ENCODE measurements around the gene UBE2Z. TPM values are rescaled to one million over a fixed set of nuclear protein-coding genes. Genes with fewer than 3 reads are reported as not detected.

Gene UBE2Z
- total RNA-seq (10 to 100 TPM; 20.1 to 52.5 (median 23.7) TPM), polyA plus RNA-seq (10 to 100 TPM; 22.0 to 32.5 TPM)

DNA sequence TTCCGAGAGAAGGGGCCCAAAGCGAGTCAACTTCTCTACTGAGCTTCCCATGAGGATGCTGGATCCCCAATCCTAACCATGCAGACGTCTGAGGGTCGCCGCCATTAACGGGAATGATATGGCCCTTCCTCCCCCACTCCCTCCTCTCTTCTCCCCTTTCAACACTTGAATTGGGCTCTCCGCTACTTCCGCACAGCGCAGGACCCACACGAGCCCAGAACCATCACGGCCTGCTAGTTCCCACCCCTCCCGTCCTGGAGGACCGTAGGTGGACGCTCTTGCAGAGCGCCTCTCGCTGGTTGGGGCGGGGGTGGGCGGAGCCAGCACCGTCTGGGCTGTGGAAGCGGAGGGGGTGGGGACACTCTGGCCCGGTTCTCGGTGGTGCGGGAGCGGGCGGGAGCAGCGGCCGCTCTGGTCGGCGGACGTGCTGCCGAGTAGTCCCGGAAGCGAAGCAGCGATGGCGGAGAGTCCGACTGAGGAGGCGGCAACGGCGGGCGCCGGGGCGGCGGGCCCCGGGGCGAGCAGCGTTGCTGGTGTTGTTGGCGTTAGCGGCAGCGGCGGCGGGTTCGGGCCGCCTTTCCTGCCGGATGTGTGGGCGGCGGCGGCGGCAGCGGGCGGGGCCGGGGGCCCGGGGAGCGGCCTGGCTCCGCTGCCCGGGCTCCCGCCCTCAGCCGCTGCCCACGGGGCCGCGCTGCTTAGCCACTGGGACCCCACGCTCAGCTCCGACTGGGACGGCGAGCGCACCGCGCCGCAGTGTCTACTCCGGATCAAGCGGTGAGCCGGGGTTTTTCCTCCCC lies at the start of gene UBE2Z:
Gene UBE2Z (plus strand): TSS at position 361 of the 797 bp plus-strand sequence. CDS start 97 bp downstream, at position 458.
- intact Hi-C loops (cut with DNase I) = no loop called here

GRCh38 chr17:48860034-48860433 lies 48.2 kb upstream of the UBE2Z start:
- no peak overlapping the region for H3K27ac ChIP-seq
- H3K4me3 ChIP-seq = no peak overlapping the region
- H3K27me3 ChIP-seq = no peaks in the 10 kb centered on the region
- peak in 1 of 4 donors; percentile 5 for TF ChIP-seq CTCF (IDR thresholded peaks at IDR 0.05)
- no peak for ATAC-seq
- no peaks in the 10 kb centered on the region for H3K9me3 ChIP-seq
- no peaks in the 10 kb centered on the region for H3K4me1 ChIP-seq
- H3K36me3 ChIP-seq = peaks cover 0 to 24% (median 6%) of the 10 kb centered on the region in 3 donors
- FAIRE-seq = no peak
- intact Hi-C loops (cut with DNase I) = no loop called here
- DNase-seq = no peak
- 97 to 99% methylated on average over 3 of the region's 3 CpGs for WGBS, 2 donors

More for the DNA sequence above, at the start of gene UBE2Z:
- ATAC-seq (peak; percentile 96 to 98 (median 98)), DNase-seq (peak; percentile 91 to 97 (median 93)), FAIRE-seq (no peak)
- Histone ChIP-seq H3K4me3 (peak within 1 kb of the TSS; percentile 78 to 97 (median 85)), H3K36me3 (no peaks in the 10 kb centered on the region), H3K9me3 (no peaks in the 10 kb centered on the region), H3K27me3 (no peaks in the 10 kb centered on the region), H3K27ac (peak within 1 kb of the TSS; percentile 70 to 90 (median 87)), H3K4me1 (peaks cover 3 to 25% (median 7%) of the 10 kb centered on the region in 3 donors)
- WGBS, 2 donors = 0 to 1% methylated on average over 40 to 81 of the region's 81 CpGs
- no peak for TF ChIP-seq CTCF (IDR thresholded peaks at IDR 0.05)

DNA sequence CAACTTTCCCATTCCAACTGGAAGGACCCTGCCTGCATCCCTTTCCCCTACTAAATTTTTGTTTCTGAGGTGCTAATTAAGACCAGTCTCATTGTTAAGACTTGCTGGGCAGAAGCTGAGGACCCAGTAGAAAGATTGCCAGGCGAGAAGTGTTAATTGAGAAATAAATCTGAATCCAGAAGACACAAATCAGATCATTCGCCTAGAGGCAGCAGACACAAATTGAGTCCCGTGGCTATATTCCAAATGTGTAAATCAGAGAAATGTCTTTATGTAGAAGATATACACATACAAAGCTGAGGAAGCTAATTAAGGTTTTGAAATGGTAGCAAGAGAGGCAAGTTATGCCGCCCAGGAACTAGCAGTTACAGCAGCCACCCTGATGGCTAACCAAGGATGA lies 47.8 kb upstream of the UBE2Z start:
- Histone ChIP-seq H3K9me3 (no peaks in the 10 kb centered on the region), H3K27ac (no peak overlapping the region), H3K4me1 (no peaks in the 10 kb centered on the region), H3K27me3 (no peaks in the 10 kb centered on the region), H3K4me3 (no peak overlapping the region), H3K36me3 (peaks cover 0 to 24% (median 6%) of the 10 kb centered on the region in 3 donors)
- 94% methylated on average over 4 of the region's 4 CpGs for whole genome bisulfite sequencing, 2 donors
- TF ChIP-seq CTCF (IDR thresholded peaks at IDR 0.05) = no peak
- intact Hi-C loops (cut with DNase I) = no loop called here
- ATAC-seq = no peak
- DNase-seq = no peak
- FAIRE-seq = no peak

GRCh38 chr17:48868916-48869500 lies 39.2 kb upstream of the UBE2Z start:
- TF ChIP-seq CTCF (IDR thresholded peaks at IDR 0.05) = no peak
- Histone ChIP-seq H3K27ac (no peak overlapping the region), H3K4me3 (no peak overlapping the region), H3K4me1 (peaks cover 4 to 13% (median 11%) of the 10 kb centered on the region in 3 donors), H3K27me3 (no peaks in the 10 kb centered on the region), H3K9me3 (no peaks in the 10 kb centered on the region), H3K36me3 (peaks cover 0 to 4% (median 0%) of the 10 kb centered on the region in 3 donors)
- intact Hi-C loops (cut with DNase I) = no loop called here
- FAIRE-seq (no peak), DNase-seq (no peak), ATAC-seq (no peak)
- WGBS, 2 donors = 47 to 56% methylated on average over 3 of the region's 3 CpGs

Measured in pancreas (tissue), 10 donors.